HepG2 (cell line): ENCODE data around the gene CHST11. TPM values are rescaled to one million over a fixed set of nuclear protein-coding genes. Genes with fewer than 3 reads are reported as not detected.

Experiments
- ATAC-seq: fragments of 200-7000 bp; cut with Tn5 transposase; 3 replicates; pipeline ENCODE4 v1.9.1; 2020; ENCODE audit warnings: mild to moderate bottlenecking, moderate library complexity
- BruUV-seq: library from RNA; stranded (reverse); fragments of 400-500 nt; replicated peaks from 2 replicates; lab custom pipeline; 2021; lab: Mats Ljungman, UMichigan
- CTCF ChIA-PET: fragments of 300-600 bp; formaldehyde crosslinking; extraction: SDS; loops from one replicate; lab custom pipeline; 2021; ENCODE audit warnings: low total read pairs, inconsistent platforms, low intra/inter-chr PET ratio; lab: Yijun Ruan, JAX
- POLR2A ChIA-PET: fragments of 350-600 bp; sonication (Branson Sonifier 250); formaldehyde crosslinking; loops from one replicate; lab custom pipeline; 2020; ENCODE audit warnings: antibody characterized with exemption, inconsistent platforms; lab: Yijun Ruan, JAX
- DNase-seq: peaks from one replicate; pipeline ENCODE4 v3.0.0-alpha.2; 2015; ENCODE audit warnings: low spot score
- FAIRE-seq: peaks from 3 replicates; lab custom pipeline; 2011; peaks lifted over from hg19 to GRCh38; lab: Jason Lieb, UNC
- H2AFZ ChIP-seq: one replicate; pipeline ENCODE4 v1.6.1; 2011; ENCODE audit warnings: low read length, inconsistent platforms
- H3K27ac ChIP-seq: fragments of 300-600 bp; 3 replicates; pipeline ENCODE4 v1.8.0; 2011; ENCODE audit warnings: mixed run types, mild to moderate bottlenecking, mixed read lengths, low read length, inconsistent platforms; ENCODE audit not compliant: insufficient read depth; ENCODE audit errors: extremely low read length
- H3K27me3 ChIP-seq, 2 experiments: fragments of 200-600 bp in 1 of 2; 2 replicates in 1 of 2; 3 replicates in 1 of 2; pipeline versions ENCODE4 v1.6.0 to v1.8.0; 2011; ENCODE audit warnings: low read length in 2 of 2, mild to moderate bottlenecking in 2 of 2, moderate library complexity in 2 of 2, inconsistent platforms in 1 of 2; ENCODE audit not compliant: insufficient read depth in 2 of 2, control insufficient read depth in 1 of 2
- H3K36me3 ChIP-seq, 2 experiments: fragments of 200-600 bp in 1 of 2; replicated peaks in 1 of 2; 2 replicates in 1 of 2; 3 replicates in 1 of 2; pipeline versions ENCODE4 v1.5.1 to v1.8.0; 2011; ENCODE audit warnings: low read length in 2 of 2, inconsistent platforms in 1 of 2; ENCODE audit not compliant: insufficient read depth in 2 of 2, control insufficient read depth in 1 of 2
- H3K4me1 ChIP-seq: 2 replicates; pipeline ENCODE4 v1.5.1; 2012; ENCODE audit warnings: low read length, inconsistent platforms; ENCODE audit not compliant: insufficient read depth
- H3K4me2 ChIP-seq: 2 replicates; pipeline ENCODE4 v1.6.0; 2011; ENCODE audit warnings: low read depth, low read length, inconsistent platforms
- H3K4me3 ChIP-seq, 3 experiments: fragments of 200-600 bp in 1 of 3; sonication (generic), shearing (Covaris generic) in 1 of 3; replicated peaks in 1 of 3; 2 replicates each; pipeline ENCODE4 v1.5.1; 2011 to 2016; ENCODE audit warnings: low read length in 3 of 3, inconsistent platforms in 2 of 3, low read depth in 2 of 3, mild to moderate bottlenecking in 2 of 3, control low read depth in 1 of 3, mixed read lengths in 1 of 3; ENCODE audit not compliant: insufficient read depth in 1 of 3
- H3K79me2 ChIP-seq: one replicate; pipeline ENCODE4 v1.6.1; 2011; ENCODE audit warnings: low read length, inconsistent platforms; ENCODE audit not compliant: insufficient read depth
- H3K9ac ChIP-seq: 2 replicates; pipeline ENCODE4 v1.6.0; 2011; ENCODE audit warnings: mild to moderate bottlenecking, low read depth, low read length, inconsistent platforms; ENCODE audit not compliant: insufficient read depth
- H3K9me3 ChIP-seq: 2 replicates; pipeline ENCODE4 v1.5.1; 2012; ENCODE audit warnings: mild to moderate bottlenecking, low read length
- H4K20me1 ChIP-seq: 2 replicates; pipeline ENCODE4 v1.6.0; 2011; ENCODE audit warnings: inconsistent platforms, mild to moderate bottlenecking, low read length, moderate library complexity; ENCODE audit not compliant: insufficient read depth
- CBX1 ChIP-seq: IDR thresholded peaks from one replicate; pipeline ENCODE4 v1.6.1; 2016; ENCODE audit warnings: antibody characterized with exemption, low read depth
- ELF1 ChIP-seq: sonication (generic); formaldehyde crosslinking; IDR thresholded peaks from 2 replicates; pipeline ENCODE4 v1.4.0; 2020; ENCODE audit warnings: missing genetic modification reagents
- ETV5 ChIP-seq: IDR thresholded peaks from 2 replicates; pipeline ENCODE4 v1.6.1; 2018; ENCODE audit warnings: missing biosample characterization, missing genetic modification reagents, inconsistent platforms, borderline replicate concordance
- EZH2 ChIP-seq: conservative IDR thresholded peaks from 2 replicates; pipeline ENCODE4 v1.6.1; 2012; ENCODE audit warnings: mild to moderate bottlenecking, low read depth, low read length, moderate library complexity
- FOXC1 ChIP-seq: sonication (generic); formaldehyde crosslinking; IDR thresholded peaks from 2 replicates; pipeline ENCODE4 v1.8.0; 2022; ENCODE audit warnings: mild to moderate bottlenecking, missing genetic modification reagents, borderline replicate concordance
- GABPA ChIP-seq, 2 experiments: IDR thresholded peaks; 2 replicates each; pipeline ENCODE4 v1.6.1; 2011 to 2016; ENCODE audit warnings: low read depth in 2 of 2, low read length in 1 of 2, missing biosample characterization in 1 of 2, missing genetic modification characterization in 1 of 2
- HOXA3 ChIP-seq: sonication (generic); formaldehyde crosslinking; IDR thresholded peaks from 2 replicates; pipeline ENCODE4 v1.5.0; 2020; ENCODE audit warnings: missing genetic modification reagents
- MED1 ChIP-seq: sonication (generic); formaldehyde crosslinking; IDR thresholded peaks from 2 replicates; pipeline ENCODE4 v1.4.0; 2020; ENCODE audit warnings: missing genetic modification reagents
- MYPOP ChIP-seq: sonication (generic); formaldehyde crosslinking; IDR thresholded peaks from 2 replicates; pipeline ENCODE4 v1.8.1; 2023; ENCODE audit warnings: mild to moderate bottlenecking, moderate library complexity, missing genetic modification reagents
- REL ChIP-seq: sonication (generic); formaldehyde crosslinking; conservative IDR thresholded peaks from 2 replicates; pipeline ENCODE4 v1.8.0; 2022; ENCODE audit warnings: mild to moderate bottlenecking, missing genetic modification reagents, moderate library complexity
- U2AF1 ChIP-seq: fragments of 200-400 bp; formaldehyde crosslinking; optimal IDR thresholded peaks from 2 replicates; pipeline ENCODE3; 2017; ENCODE audit warnings: mild to moderate bottlenecking, low read depth, low read length
- ZC3H13 ChIP-seq: sonication (generic); formaldehyde crosslinking; IDR thresholded peaks from 2 replicates; pipeline ENCODE4 v1.8.1; 2023; ENCODE audit warnings: mild to moderate bottlenecking, missing genetic modification reagents, moderate library complexity
- ZNF101 ChIP-seq: sonication (generic); formaldehyde crosslinking; IDR thresholded peaks from 2 replicates; pipeline ENCODE4 v1.4.0; 2020; ENCODE audit warnings: mild to moderate bottlenecking, low read depth, missing genetic modification reagents, borderline replicate concordance
- ZNF160 ChIP-seq: sonication (generic); formaldehyde crosslinking; IDR thresholded peaks from 2 replicates; pipeline ENCODE4 v1.8.0; 2022; ENCODE audit warnings: mild to moderate bottlenecking, inconsistent platforms, missing genetic modification reagents
- ZNF547 ChIP-seq: sonication (generic); formaldehyde crosslinking; IDR thresholded peaks from 2 replicates; pipeline ENCODE4 v1.5.1; 2020; ENCODE audit warnings: mild to moderate bottlenecking, missing genetic modification reagents
- ZNF562 ChIP-seq: sonication (generic); formaldehyde crosslinking; IDR thresholded peaks from 2 replicates; pipeline ENCODE4 v1.8.0; 2022; ENCODE audit warnings: missing genetic modification reagents, borderline replicate concordance
- ZNF576 ChIP-seq: sonication (generic); formaldehyde crosslinking; IDR thresholded peaks from 2 replicates; pipeline ENCODE4 v1.4.0; 2020; ENCODE audit warnings: mild to moderate bottlenecking, missing genetic modification reagents
- ZNF605 ChIP-seq: sonication (generic); formaldehyde crosslinking; IDR thresholded peaks from 2 replicates; pipeline ENCODE4 v1.8.0; 2022; ENCODE audit warnings: mild to moderate bottlenecking, missing genetic modification reagents
- whole genome bisulfite sequencing: methylation state at CpG from one replicate; pipeline ENCODE4 v1.1.6; 2017; ENCODE audit warnings: low lambda C conversion rate; 5-methylcytosine and 5-hydroxymethylcytosine counted together
- in situ Hi-C: cut with HindIII; loops from 2 replicates; pipeline ENCODE4 v1.10.0; 2017; ENCODE audit warnings: low pct_unique_long_range_greater_than_20kb; ENCODE audit not compliant: extremely low pct_ligation_motif_present
- intact Hi-C: fragments of 100-400 bp; cut with micrococcal nuclease; formaldehyde crosslinking; loops from one replicate; pipeline ENCODE4 v1.10.0; 2022; ENCODE audit not compliant: unreplicated experiment
- polyA plus RNA-seq, 8 experiments: library from polyadenylated mRNA; depleted of rRNA in 3 of 8; stranded (reverse) in 7 of 8; unstranded in 1 of 8; fragments of >200 nt; fragmentation: Illumina TruSeq in 4 of 8; extraction: Trizol in 4 of 8; gene quantifications; 2 replicates each; pipeline versions ENCODE4 v1.2.1 to v1.2.3, GENCODE V29; 2011 to 2016; ENCODE audit warnings: low read depth in 4 of 8, missing spikeins in 1 of 8, mixed read lengths in 1 of 8; ENCODE audit not compliant: insufficient read depth in 1 of 8
- total RNA-seq, 5 experiments: library from RNA; depleted of rRNA; stranded (reverse); fragments of >200 nt; fragmentation: Illumina TruSeq; extraction: Trizol; gene quantifications; 2 replicates each; pipeline ENCODE4 v1.2.3, GENCODE V29; 2016; ENCODE audit warnings: low read depth in 1 of 5

CHST11 gene
- total and polyA plus RNA-seq, 2 of the 13 experiments (the other 11 are each of a cell fraction or from before 2014, with no cell fraction given), result 0.15 TPM; not detected in 1

- WGBS, result 64% methylated on average over 4 of the region's 7 CpGs
- no peaks in the 10 kb centered on the region for H3K36me3 ChIP-seq
- H4K20me1 ChIP-seq, result no peaks in the 10 kb centered on the region
- no peak for TF ChIP-seq ZNF562 (CRISPR knock-in tag)
- no peak for TF ChIP-seq CBX1
- no peak for TF ChIP-seq ZNF547 (CRISPR knock-in tag)
- H3K4me1 ChIP-seq, result no peaks in the 10 kb centered on the region
- CTCF ChIA-PET, result no interaction called here
- no TSS peak for BruUV-seq
- no peak overlapping the region for H2AFZ ChIP-seq
- FAIRE-seq, result no peak
- no peaks in the 10 kb centered on the region for H3K9me3 ChIP-seq
- no peak for DNase-seq
- no peak for ATAC-seq
- in situ Hi-C loops, result no loop called here
- H3K4me3 ChIP-seq, result no peak overlapping the region
- no peaks in the 10 kb centered on the region for H3K79me2 ChIP-seq
- peaks cover 7 to 58% of the 10 kb centered on the region in 2 experiments; a peak in 4 of 5 replicates for H3K27me3 ChIP-seq
- intact Hi-C loops, result no loop called here
- no peak overlapping the region for H3K27ac ChIP-seq
- POLR2A ChIA-PET, result no interaction called here
- H3K9ac ChIP-seq, result no peak overlapping the region
- H3K4me2 ChIP-seq, result no peak overlapping the region
Observed at GRCh38 chr12:104459368-104459909, 2.7 kb downstream of the CHST11 start.

- DNase-seq, result no peak
- no TSS peak for BruUV-seq
- Histone ChIP-seq H3K4me2 (no peak overlapping the region), H3K36me3 (no peaks in the 10 kb centered on the region), H3K27ac (no peak overlapping the region), H3K79me2 (no peaks in the 10 kb centered on the region), H3K9me3 (no peaks in the 10 kb centered on the region), H3K9ac (no peak overlapping the region), H3K4me1 (no peaks in the 10 kb centered on the region), H2AFZ (no peak overlapping the region), H3K27me3 (peaks cover 7 to 52% of the 10 kb centered on the region in 2 experiments; a peak in 4 of 5 replicates), H4K20me1 (no peaks in the 10 kb centered on the region), H3K4me3 (no peak overlapping the region)
- in situ Hi-C loops, result no loop called here
- no peak for FAIRE-seq
- intact Hi-C loops, result no loop called here
- no peak for ATAC-seq
- WGBS, result 12% methylated on average over 10 of the region's 10 CpGs
- ChIA-PET CTCF (no interaction called here), POLR2A (no interaction called here)
- no peak for TF ChIP-seq ZNF160
- TF ChIP-seq U2AF1, result no peak
- TF ChIP-seq ZNF576 (CRISPR knock-in tag), result no peak
- TF ChIP-seq MED1 (CRISPR knock-in tag), result no peak
- no peak for TF ChIP-seq HOXA3 (CRISPR knock-in tag)
- no peak for TF ChIP-seq EZH2
- TF ChIP-seq GABPA (IDR thresholded peaks at IDR 0.05; ENCODE audit: low read depth, low read length), result no peak
- TF ChIP-seq GABPA (CRISPR knock-in tag; IDR thresholded peaks at IDR 0.05; ENCODE audit: low read depth), result no peak
- TF ChIP-seq ELF1 (CRISPR knock-in tag), result no peak
- TF ChIP-seq FOXC1 (CRISPR knock-in tag), result no peak
- TF ChIP-seq ETV5 (CRISPR knock-in tag), result no peak
- TF ChIP-seq MYPOP (CRISPR knock-in tag), result no peak
- TF ChIP-seq ZNF605 (CRISPR knock-in tag), result no peak
- TF ChIP-seq ZC3H13 (CRISPR knock-in tag), result no peak
- TF ChIP-seq REL (CRISPR knock-in tag), result no peak
- no peak for TF ChIP-seq ZNF101 (CRISPR knock-in tag)
Observed at GRCh38 chr12:104460041-104460719, 3.4 kb downstream of the CHST11 start.
